H1 (cell line): Measurements from ENCODE around the gene SHTN1.

ENCODE experiments used
- CHD2 ChIP-seq: IDR thresholded peaks from 2 replicates; pipeline ENCODE4 v1.6.1; 2012; ENCODE audit warnings: low read length, improper control_type of control experiment
- CTCF ChIP-seq, 3 experiments: IDR thresholded peaks; 1 replicate in 2 of 3; 2 replicates in 1 of 3; pipeline versions ENCODE4 v1.5.1 to v1.6.1; 2011; ENCODE audit warnings: low read length in 3 of 3, mild to moderate bottlenecking in 3 of 3, inconsistent platforms in 2 of 3, low read depth in 1 of 3, moderate library complexity in 1 of 3; ENCODE audit not compliant: insufficient read depth in 1 of 3; ENCODE audit errors: control extremely low read depth in 1 of 3
- EZH2 ChIP-seq: fragments of 200-600 bp; sonication (generic); IDR thresholded peaks from 2 replicates; pipeline ENCODE4 v1.7.1; 2012; ENCODE audit warnings: low read depth, mild to moderate bottlenecking, moderate library complexity, low read length, inconsistent platforms; ENCODE audit not compliant: severe bottlenecking
- SRF ChIP-seq: IDR thresholded peaks from 2 replicates; pipeline ENCODE4 v1.6.1; 2011; ENCODE audit warnings: mild to moderate bottlenecking, low read depth, low read length, moderate library complexity
- TEAD4 ChIP-seq: IDR thresholded peaks from 2 replicates; pipeline ENCODE4 v1.6.1; 2012; ENCODE audit warnings: low read depth, low read length, inconsistent platforms, mixed read lengths

GRCh38 chr10:116925056-116925455, 79.9 kb downstream of the SHTN1 start:
- TF ChIP-seq CTCF (IDR thresholded peaks at IDR 0.05; ENCODE audit: control extremely low read depth in 1 of 3, insufficient read depth in 1 of 3, low read depth in 1 of 3, low read length in 3 of 3) (no peak), EZH2 (no peak), TEAD4 (no peak), CHD2 (no peak), SRF (no peak)
